HG03045 (cell line): ENCODE data around the gene LGI1.
"Not testable (repeated sequence)": the region's sequence is repeated elsewhere in the genome, so short reads cannot be mapped to it uniquely, and the experiment has no call there.

ENCODE experiments used
- ATAC-seq: cut with Tn5 transposase; IDR thresholded peaks from one replicate; pipeline ENCODE4 v1.9.1; 2021; ENCODE audit warnings: mild to moderate bottlenecking, moderate library complexity; ENCODE audit not compliant: unreplicated experiment

Gene LGI1

GRCh38 chr10:93799155-93799708 lies 41.5 kb downstream of the LGI1 start:
- ATAC-seq = no peak

- ATAC-seq = no peak
These were observed 46.5 kb downstream of the LGI1 start for GRCh38 chr10:93804200-93804599.

DNA sequence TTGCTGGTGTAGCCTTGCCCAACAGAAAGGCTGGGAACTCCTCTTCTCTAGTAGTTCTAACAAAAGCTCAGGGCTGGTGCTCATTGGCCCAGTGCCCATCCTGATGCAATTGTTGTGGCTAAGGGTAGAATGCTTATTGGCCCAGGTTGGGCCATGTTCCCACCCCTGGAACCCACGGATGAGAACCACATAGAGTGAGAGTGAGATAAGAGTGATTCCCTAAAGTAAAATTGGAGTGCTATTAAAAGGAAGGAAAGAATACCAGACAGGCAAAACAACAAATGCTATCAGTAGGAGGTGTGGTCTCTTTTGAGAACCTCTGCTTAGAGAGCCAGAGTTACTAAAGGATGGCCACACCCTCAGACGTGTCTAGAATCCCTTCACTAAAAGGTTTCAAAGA lies 49.2 kb downstream of the LGI1 start:
- ATAC-seq = no peak

- ATAC-seq = no peak
These were observed 49.6 kb downstream of the LGI1 start for GRCh38 chr10:93807371-93807770.

DNA sequence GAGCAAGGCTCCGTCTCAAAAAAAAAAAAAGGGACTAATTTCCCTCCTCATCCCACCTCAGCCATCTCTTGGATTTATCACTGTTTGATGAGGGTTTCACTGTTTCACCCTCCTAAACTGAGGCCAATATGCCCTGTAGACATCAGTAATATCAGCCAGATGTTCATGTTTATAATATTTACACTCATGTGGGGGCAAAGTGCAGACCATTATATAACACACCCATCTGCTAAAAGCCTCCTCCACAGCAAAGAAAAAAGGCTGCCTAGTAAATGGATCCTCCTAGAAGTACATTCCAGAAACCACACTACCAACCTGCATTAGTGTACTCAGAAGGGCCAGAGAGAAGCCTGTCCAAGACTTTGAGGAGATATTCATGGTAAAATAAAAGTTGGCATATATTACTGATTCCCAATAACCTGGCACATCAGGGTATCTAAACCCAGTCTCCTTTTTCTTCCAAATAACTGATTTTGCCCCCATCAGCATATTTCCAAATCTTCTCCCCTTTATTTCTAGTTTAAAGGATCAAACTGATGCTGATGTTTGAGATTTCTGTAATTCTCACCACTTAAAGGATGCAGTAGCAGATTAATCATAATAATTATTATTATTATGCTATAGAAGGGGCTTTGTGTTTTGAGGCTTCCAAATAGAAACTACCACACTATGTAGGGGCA lies 55.1 kb downstream of the LGI1 start:
- ATAC-seq = no peak

DNA sequence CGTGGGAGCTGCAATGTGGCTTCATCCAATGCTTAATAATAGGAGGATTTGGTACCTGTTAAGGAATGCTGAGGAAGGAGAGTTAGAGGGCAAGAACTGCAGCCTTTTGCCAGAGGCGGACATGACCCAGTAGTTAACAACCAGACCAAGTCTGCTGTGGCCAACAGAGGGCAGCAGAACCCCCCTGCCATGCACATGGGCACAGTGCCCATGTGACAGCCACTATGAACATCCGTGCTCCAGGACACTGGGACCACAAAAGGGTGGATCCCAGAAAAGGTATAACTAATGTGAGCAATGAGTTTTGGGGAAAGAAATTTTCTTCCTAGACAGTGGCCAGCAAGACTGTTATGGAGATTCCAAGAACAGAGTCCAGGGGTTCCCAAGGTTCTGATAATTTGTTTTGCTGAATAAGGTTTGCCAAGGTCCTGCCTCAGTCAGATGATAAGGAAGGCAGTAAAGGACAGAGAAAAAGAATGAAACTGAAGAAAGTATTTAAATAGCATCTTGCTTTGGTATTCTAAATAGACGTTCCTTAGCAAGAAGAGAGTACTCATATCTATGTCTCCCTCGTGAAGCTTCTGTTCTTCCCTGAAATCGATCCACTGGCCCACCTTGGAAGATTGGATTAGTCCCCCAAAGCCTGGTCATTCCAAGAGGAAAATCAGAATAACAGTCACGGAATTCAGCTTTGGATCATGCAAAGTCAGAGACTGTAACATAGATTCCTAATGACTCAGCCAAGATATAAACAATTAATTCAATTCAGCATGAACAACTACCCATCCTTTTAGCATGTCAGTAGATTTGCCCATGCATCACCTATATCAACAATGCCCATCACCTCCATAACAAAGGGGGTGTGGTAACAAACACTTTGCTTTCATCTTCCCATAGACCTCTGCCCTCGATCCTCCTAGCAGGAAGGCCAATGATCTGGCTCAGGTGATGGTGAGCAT lies 56.0 kb downstream of the LGI1 start:
- ATAC-seq = no peak

GRCh38 chr10:93815304-93816096 lies 57.8 kb downstream of the LGI1 start:
- ATAC-seq = no peak

- no peak for ATAC-seq
These were observed 58.5 kb downstream of the LGI1 start for GRCh38 chr10:93816123-93816747.

DNA sequence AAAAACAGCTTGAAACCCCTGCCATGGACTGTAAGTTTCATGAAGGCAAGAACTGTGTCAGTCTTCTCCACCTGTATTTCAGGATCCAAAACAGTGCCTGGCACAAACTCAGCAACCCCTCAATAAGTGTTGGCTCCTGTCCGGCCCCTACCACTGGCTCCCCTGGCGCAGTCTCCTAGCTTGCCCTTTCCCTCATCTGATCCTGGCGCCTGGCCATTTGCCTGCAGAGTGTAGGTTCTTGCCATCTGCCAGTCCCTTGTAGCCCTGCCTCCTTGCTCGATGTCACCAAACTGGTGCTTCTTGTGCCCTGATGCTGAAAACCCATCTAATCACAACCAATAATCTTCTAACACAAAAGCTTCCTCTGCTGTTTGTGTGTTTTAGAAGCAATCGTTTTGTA lies 60.4 kb downstream of the LGI1 start:
- ATAC-seq = no peak

- no peak for ATAC-seq
These were observed 61.8 kb downstream of the LGI1 start for GRCh38 chr10:93819520-93819919.

GRCh38 chr10:93820434-93820833 lies 62.7 kb downstream of the LGI1 start:
- ATAC-seq = no peak

GRCh38 chr10:93821051-93821772 lies 63.5 kb downstream of the LGI1 start:
- no peak for ATAC-seq

DNA sequence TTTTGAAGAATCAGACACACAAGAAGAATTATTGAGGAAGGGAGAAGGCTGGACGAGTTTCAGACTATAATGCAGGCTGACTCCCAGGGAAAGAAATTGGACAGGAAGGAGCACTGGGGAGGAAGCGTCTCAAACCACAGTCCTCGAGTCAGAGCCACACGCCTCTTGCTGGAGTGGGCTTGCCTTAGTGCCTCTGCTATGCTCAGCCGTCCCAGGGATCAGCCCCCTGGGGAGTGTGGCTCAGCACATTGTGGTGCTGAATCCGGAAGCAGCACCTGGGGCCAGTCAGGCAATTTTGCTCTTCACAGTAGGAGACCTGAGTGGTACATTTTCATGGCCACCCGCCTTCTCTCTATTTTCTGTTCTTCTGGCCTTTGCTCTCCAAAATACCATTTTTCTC lies 68.6 kb downstream of the LGI1 start:
- ATAC-seq = no peak

DNA sequence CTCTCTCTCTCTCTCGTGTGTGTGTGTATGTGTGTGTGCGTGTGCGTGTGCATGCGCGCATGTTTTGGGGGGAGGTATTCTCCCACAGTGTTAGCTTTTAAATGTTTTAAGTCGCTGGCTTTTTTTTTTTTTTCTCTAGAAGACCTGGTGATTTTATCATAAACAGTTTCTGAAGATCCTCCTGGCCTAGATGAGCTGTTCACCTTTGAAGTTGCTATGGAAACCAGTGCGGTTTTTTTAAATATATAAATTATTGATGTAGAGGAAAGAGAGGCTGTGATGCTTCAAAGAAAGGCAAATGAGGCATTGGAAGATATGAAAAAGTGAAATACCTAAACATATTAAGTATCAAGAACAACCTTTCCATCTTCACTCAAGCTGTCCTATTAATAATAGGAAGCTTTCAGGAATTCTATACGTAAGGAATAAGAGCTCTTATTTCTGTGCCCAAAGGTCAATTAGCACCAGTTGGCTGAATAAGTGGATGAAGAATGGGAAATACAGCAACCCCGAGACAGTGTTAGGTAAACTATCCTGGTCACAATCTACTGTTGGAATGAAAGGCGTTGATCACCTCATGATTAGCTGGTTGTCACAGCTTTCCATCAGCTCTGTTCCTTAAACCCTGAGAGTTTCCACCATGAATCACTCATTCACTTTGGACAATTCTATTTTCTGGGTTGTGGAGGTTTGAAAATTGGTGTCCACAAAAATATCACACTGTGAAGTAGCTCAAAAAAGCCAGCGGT lies 69.5 kb downstream of the LGI1 start:
- ATAC-seq = no peak

DNA sequence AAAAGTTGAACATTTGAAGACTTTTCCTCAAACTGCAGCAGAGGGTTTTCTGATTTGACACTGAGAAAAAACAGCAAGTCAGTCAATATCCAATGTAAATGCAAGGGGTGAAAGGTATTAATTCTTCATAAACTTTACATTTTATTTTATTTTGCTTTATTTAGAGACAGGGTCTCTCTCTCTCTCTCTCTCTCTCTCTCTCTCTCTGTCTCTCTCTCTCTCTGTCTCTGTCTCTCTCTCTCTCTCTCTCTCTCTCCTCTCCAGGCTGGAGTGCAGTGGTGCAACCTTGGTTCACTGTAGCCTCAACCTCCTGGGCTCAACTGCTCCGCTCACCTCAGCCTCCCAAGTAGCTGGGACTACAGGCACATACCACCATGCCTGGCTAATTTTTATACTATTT lies 73.3 kb downstream of the LGI1 start:
- ATAC-seq = not testable (repeated sequence)

DNA sequence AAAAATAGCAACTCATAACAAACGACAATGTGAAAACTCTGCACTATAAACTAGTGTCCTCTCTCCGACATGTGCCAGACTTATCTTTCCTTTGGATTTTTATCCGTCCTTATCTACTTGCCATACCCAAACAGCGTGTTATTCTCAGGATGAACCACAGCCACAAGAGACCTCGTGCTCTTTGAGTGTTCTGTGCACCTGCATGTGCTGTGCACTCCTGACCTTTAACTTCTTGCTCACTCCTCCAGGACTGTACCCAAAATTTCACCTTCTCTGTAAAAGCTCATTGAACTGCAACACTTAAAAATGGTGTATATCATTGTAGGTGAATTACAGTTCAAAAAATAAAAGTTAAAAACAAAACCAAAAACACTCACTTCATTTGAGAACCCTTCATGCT lies 78.0 kb downstream of the LGI1 start:
- ATAC-seq = no peak

GRCh38 chr10:93837822-93838221 lies 80.1 kb downstream of the LGI1 start:
- ATAC-seq = no peak

- no peak for ATAC-seq
These were observed 80.5 kb downstream of the LGI1 start for GRCh38 chr10:93838278-93838677.

GRCh38 chr10:93841961-93842360 lies 84.2 kb downstream of the LGI1 start:
- no peak for ATAC-seq
